NCI-H526 (cell line): Measurements from ENCODE around the gene FBXO48.

Source experiments
- DNase-seq, 2 experiments: peaks; one replicate each; lab custom pipeline; 2025; lab: John Stamatoyannopoulos, UW

FBXO48 gene

GRCh38 chr2:68435615-68436014 lies 31.5 kb downstream of the FBXO48 start:
- no peak for DNase-seq

GRCh38 chr2:68434981-68435380 lies 32.1 kb downstream of the FBXO48 start:
- DNase-seq, result no peak

GRCh38 chr2:68432696-68433658 lies 34.1 kb downstream of the FBXO48 start:
- DNase-seq, result no peak

- no peak for DNase-seq
Measured at GRCh38 chr2:68431316-68431972, 35.6 kb downstream of the FBXO48 start.

- DNase-seq, result no peak
Measured at GRCh38 chr2:68429311-68429826, 37.7 kb downstream of the FBXO48 start.

- no peak for DNase-seq
Measured at GRCh38 chr2:68428746-68429145, 38.3 kb downstream of the FBXO48 start.

GRCh38 chr2:68428126-68428525 lies 39.0 kb downstream of the FBXO48 start:
- DNase-seq, result no peak

- no peak for DNase-seq
Measured at GRCh38 chr2:68426848-68427579, 40.1 kb downstream of the FBXO48 start.

GRCh38 chr2:68426446-68426845 lies 40.6 kb downstream of the FBXO48 start:
- DNase-seq, result peak in 1 of 2 experiments; percentile 9

GRCh38 chr2:68425503-68425902 lies 41.6 kb downstream of the FBXO48 start:
- DNase-seq, result no peak

GRCh38 chr2:68423966-68424650 lies 43.0 kb downstream of the FBXO48 start:
- no peak for DNase-seq

GRCh38 chr2:68420254-68420910 lies 46.7 kb downstream of the FBXO48 start:
- no peak for DNase-seq

GRCh38 chr2:68418855-68419254 lies 48.2 kb downstream of the FBXO48 start:
- no peak for DNase-seq

GRCh38 chr2:68418419-68418818 lies 48.7 kb downstream of the FBXO48 start:
- no peak for DNase-seq

- DNase-seq, result no peak
Measured at GRCh38 chr2:68417926-68418325, 49.2 kb downstream of the FBXO48 start.

- DNase-seq, result no peak
Measured at GRCh38 chr2:68416081-68416675, 50.9 kb downstream of the FBXO48 start.

- no peak for DNase-seq
Measured at GRCh38 chr2:68415521-68415920, 51.6 kb downstream of the FBXO48 start.

- no peak for DNase-seq
Measured at GRCh38 chr2:68414876-68415275, 52.2 kb downstream of the FBXO48 start.

- no peak for DNase-seq
Measured at GRCh38 chr2:68414452-68414851, 52.6 kb downstream of the FBXO48 start.

GRCh38 chr2:68413466-68413865 lies 53.6 kb downstream of the FBXO48 start:
- DNase-seq, result no peak
